GM12864 (cell line): ENCODE measurements around the gene MAP1LC3B.
"Not testable (repeated sequence)": the region's sequence is repeated elsewhere in the genome, so short reads cannot be mapped to it uniquely, and the experiment has no call there.

ENCODE experiments used
- DNase-seq: peaks from one replicate; pipeline ENCODE4 v3.0.0-alpha.2; 2011; ENCODE audit warnings: low read depth
- H3K4me3 ChIP-seq: 2 replicates; pipeline ENCODE4 v1.5.1; 2011; ENCODE audit warnings: mild to moderate bottlenecking, low read depth, low read length, control low read depth
- CTCF ChIP-seq: IDR thresholded peaks from 2 replicates; pipeline ENCODE4 v1.5.1; 2011; ENCODE audit warnings: low read depth, mild to moderate bottlenecking, moderate library complexity, low read length, control low read depth, inconsistent platforms; ENCODE audit errors: missing control alignments

The MAP1LC3B gene

GRCh38 chr16:87360862-87361610 lies 31.1 kb upstream of the MAP1LC3B start:
- TF ChIP-seq CTCF = no peak
- no peak for DNase-seq
- no peak overlapping the region for H3K4me3 ChIP-seq

DNA sequence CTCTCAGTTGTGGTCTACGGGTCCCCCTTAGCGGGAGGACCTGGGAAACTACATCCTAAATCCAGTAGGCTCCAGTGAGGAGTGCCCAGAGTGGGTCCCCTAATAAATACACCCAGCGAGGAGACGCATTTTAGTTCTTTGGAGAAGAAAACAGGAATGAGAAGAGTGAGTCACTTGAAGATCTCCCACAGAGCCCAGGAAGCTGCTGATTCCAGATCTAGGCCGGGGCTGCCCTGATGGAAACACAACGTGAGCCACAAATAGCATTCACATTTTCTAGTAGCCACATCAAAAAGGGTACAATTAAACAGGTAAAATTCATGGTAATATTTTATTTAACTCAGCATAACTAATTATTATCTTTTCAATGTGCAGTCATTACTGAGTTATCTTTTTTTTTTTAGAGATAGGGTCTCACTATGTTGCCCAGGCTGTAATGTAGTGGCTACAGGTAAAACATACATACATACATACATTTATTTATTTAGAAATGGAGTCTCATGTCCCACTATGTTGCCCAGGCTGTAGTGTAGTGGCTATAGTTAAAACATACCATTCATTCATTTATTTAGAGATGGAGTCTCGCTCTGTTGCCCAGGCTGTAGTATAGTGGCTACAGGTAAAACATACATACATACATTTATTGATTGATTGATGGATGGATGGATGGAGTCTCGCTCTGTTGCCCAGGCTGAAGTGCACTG lies 30.1 kb upstream of the MAP1LC3B start:
- no peak for TF ChIP-seq CTCF
- H3K4me3 ChIP-seq = no peak overlapping the region
- no peak for DNase-seq

DNA sequence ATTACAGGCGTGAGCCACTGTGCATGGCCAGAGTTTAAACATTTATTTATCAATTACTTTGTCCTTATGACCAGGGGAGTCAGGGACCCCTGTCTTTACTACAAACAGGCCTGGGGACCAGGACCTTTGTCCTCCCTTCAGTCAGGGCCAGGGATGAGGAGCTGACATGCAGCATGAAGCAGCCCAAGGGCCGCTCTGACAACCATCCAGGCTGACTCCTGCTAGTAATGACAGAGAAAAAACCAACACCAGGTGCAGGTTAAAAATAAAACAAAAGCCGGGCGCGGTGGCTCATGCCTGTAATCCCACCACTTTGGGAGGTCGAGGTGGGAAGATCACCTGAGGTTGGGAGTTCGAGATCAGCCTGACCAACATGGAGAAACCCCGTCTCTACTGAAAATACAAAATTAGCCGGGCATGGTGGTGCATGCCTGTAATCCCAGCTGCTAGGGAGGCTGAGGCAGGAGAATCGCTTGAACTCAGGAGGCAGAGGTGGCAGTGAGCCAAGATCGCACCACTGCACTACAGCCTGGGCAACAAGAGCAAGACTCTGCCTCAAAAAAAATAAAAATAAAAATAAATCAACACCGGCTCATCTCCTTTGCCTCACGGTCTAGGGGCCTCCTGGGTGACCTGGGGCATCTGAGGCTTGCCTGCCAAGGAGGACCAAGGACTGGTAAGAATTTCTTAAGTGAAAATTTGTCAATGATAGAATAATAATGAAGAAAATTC lies 29.1 kb upstream of the MAP1LC3B start:
- not testable (repeated sequence) for DNase-seq, H3K4me3 ChIP-seq

DNA sequence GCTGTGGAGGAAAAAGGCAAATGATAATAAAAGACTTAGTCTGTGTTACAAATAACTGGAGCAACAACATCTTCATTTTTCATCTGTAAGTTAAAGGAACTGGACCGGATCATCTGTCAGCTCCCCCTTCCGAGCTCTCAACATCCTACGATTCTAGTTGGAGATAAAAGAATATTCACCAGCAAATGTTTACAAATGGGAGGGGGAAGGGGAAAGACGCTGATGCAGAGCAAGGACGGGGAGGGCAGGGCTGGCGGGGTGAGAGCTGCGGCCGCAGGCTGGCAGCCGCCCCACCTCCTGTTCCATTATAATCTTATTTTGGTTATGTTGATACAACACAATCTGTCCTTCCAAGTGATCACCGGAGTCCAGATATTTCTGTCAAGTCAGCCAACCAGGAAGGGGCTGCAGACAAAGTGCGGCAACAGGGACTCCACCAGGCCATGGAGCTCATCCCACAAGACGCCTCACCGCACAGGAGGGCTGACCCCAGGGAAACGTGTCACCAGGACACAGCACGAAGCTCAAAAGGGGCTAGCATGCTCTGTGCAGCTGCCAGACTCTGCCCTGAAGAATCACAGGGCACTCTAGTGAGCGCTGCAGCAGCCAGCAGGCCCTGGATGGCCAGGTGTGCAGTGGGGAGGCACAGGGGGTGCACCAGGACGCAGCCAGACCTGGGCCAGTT lies 28.2 kb upstream of the MAP1LC3B start:
- TF ChIP-seq CTCF = no peak
- no peak for DNase-seq
- no peak overlapping the region for H3K4me3 ChIP-seq

GRCh38 chr16:87365021-87365713 lies 27.0 kb upstream of the MAP1LC3B start:
- no peak for DNase-seq
- no peak for TF ChIP-seq CTCF
- no peak overlapping the region for H3K4me3 ChIP-seq

DNA sequence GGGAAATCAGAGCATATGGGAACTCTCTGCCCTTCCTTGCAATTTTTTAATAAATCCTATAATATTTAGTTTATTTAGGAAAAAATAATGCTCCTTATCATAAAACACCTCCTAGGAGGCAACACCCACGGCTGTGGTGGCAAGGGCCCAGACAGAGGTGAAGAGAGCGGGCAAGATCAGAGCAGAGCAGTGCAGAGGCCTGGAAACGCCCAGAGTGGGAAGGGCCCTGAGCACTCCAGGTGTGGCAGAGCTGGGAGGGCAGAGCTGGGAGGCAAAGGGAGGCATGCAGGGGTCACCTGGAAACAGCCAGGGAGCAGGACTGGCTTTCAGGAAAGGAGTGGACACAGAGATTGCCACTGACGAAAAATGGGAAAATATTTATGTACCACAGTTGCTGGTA lies 25.8 kb upstream of the MAP1LC3B start:
- H3K4me3 ChIP-seq = no peak overlapping the region
- no peak for DNase-seq
- no peak for TF ChIP-seq CTCF
